Germinal center (tissue), 1 donor: Measurements from ENCODE around the gene DRAXIN.

Source experiments
- DNase-seq: peaks from one replicate; pipeline ENCODE4 v3.0.0; 2012; ENCODE audit warnings: mixed read lengths, low spot score

The DRAXIN gene

DNA sequence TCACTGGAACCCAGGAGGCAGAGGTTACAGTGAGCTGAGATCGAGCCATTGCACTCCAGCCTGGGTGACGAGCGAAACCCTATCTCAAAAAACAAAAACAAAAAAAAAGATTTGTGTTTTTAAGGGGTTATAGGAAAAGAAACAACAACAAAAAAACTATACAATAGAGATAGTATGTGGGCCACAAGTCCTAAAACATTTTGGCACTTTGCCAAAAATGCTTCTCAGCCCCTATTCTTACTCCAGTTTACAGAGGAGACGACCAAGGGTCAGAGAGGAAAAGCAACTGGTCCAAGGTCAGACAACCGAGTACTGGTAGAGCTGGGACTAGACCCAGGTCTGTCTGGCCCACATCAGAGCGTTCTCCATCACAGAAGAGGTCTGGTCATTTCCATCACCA, 33.9 kb upstream of the DRAXIN start:
- no peak for DNase-seq

DNA sequence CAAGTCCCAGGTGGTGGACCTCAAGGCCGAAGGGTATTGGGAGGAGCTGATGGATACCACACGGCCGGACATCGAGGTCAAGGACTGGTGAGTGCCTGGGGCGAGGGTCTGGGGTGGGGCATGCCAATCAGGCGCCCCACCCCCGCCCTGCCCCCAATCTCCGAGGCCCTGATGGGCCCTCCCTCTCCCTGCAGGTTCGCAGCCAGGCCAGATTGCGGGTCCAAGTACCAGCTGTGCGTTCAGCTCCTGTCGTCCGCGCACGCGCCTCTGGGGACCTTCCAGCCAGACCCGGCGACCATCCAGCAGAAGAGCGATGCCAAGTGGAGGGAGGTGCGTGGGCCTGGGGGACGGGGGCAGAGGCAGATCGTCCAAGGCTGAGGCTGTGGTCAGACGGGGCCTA, 33.0 kb upstream of the DRAXIN start:
- no peak for DNase-seq

DNA sequence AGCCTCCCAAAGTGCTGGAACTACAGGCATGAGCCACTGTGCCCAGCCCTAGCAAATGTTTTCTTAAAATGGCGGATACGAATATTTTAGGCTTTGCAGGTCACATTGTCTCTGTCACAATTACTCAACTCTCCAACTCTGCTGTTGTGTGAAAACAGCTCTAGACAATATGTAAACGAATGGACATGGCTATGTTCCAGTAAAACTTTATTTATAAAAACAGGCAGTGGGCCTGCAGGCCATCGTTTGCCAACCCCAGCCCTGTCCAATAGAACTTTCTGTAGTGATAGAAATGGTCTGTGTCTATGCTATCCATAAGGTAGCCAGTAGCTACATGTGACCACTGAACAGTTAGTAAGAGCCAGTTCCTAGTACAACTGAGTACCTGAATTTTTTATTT, 31.8 kb upstream of the DRAXIN start:
- DNase-seq: no peak

DNA sequence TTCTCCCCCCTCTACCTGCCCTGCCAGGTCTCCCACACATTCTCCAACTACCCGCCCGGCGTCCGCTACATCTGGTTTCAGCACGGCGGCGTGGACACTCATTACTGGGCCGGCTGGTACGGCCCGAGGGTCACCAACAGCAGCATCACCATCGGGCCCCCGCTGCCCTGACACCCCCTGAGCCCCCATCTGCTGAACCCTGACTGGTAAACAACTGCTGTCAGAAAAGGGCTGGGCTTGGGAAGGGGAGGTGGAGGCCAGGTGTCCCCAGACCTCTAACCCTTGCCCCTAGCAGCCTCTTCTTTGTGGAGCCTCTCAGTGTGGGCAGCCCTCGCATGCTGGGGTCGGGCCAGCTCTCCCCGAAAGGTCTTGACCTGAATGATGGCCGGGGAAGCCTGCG, 30.4 kb upstream of the DRAXIN start:
- no peak for DNase-seq

DNA sequence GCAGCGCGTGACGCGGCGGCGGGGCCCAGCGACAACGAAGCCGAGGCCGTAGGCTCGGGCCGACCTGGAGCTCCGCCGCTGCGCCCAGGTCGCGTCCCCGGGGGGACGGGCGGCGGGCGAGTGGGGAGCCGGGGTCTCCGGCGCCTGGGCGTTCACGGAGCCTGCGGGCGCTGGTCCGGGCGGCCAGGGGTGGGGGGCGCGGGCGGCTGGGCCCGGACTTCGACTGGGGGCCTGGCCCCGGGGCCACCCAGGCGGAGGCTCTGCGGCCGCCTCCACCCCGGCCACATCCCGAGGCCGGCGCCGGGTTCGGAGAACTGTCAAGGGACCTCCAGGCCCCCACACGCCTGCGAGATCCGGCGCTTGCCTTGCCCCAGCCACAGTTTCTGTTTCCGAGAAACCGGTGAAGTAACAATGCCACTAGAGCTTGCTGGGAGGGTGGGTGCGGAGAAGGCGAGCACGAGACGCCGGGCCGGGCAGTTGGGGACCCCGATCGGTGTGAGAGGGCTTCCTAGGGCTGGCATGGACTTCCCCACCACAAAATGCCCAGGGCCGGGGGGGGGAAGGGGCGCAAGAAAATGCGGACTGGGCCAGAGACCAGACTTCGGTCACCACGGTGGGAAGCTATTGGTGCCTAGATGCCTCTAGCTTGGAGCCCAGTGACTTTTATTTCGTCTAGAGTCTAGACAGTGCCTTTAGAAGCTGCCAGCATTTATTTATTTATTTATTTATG, 27.0 kb upstream of the DRAXIN start:
- peak; percentile 49 for DNase-seq

DNA sequence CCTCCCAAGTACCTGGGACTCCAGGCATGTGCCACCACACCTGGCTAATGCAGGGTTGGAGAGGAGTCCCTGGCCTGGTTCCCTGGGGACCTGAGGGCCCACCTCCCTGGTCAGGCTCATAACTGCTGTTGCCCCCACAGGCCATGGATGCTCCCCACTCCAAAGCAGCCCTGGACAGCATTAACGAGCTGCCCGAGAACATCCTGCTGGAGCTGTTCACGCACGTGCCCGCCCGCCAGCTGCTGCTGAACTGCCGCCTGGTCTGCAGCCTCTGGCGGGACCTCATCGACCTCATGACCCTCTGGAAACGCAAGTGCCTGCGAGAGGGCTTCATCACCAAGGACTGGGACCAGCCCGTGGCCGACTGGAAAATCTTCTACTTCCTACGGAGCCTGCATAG, 23.0 kb upstream of the DRAXIN start:
- no peak for DNase-seq

DNA sequence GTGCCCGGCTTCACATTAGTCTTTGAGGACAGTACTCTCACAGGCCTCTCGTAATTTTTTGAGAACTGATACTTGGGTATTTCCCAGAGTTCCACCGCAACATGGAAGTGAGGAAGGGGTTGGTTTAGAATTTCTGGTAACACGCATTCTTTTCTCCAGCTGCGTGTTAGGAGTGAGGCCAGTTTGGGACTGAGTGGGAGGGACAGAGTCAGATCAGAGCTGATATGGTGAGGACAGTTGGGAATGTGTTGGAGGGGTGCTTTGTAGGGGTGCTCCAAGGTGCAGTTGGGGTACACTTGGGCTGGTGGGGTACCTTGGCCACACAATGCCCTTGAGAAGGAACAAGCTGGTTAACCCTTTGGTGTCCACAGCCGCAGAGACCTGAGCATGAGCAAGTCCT, 20.8 kb upstream of the DRAXIN start:
- DNase-seq: no peak

DNA sequence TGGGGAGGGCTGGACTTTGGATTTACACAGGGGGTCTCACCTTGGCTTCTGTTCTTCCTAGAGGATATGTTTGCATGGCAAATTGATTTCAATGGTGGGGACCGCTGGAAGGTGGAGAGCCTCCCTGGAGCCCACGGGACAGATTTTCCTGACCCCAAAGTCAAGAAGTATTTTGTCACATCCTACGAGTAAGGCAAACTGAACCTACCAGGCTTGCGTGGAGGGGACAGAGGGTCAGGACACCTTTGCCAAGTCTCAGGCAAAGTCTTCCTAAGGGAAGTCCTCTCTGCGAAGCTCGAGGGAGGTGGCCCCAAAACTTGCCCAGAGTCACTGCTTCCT, 20.3 kb upstream of the DRAXIN start:
- DNase-seq: no peak

DNA sequence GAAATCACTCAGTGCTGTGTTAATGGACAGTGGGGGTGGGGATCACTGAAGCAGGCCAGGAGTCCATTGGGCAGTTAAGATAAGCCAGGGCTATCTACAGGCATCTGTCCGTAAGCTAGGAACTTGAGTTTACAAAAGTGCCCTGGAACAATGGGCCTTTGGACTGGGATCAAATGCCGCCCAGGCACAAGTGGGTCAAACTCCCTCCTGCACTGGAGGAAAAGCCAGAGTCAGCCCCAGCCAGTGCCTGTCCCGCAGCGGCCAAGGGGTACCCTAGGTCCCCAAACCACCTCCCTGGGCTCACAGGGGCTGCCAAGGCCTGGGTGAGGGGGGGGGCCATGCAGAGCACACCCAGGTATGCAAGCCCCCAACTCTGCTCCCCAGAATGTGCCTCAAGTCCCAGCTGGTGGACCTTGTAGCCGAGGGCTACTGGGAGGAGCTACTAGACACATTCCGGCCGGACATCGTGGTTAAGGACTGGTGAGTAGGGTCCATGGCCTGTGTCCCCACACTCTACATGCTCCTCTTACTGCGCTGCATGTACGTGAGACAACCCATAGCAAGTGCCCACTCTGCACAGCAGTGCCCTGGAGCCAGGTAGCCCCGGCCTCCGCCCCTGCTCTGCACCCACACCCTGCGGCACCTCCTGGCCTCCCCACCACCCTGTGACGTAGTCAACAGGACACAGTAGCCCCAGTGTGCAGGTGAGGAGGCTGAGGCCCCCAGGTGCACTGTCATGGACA, 19.8 kb upstream of the DRAXIN start:
- no peak for DNase-seq

DNA sequence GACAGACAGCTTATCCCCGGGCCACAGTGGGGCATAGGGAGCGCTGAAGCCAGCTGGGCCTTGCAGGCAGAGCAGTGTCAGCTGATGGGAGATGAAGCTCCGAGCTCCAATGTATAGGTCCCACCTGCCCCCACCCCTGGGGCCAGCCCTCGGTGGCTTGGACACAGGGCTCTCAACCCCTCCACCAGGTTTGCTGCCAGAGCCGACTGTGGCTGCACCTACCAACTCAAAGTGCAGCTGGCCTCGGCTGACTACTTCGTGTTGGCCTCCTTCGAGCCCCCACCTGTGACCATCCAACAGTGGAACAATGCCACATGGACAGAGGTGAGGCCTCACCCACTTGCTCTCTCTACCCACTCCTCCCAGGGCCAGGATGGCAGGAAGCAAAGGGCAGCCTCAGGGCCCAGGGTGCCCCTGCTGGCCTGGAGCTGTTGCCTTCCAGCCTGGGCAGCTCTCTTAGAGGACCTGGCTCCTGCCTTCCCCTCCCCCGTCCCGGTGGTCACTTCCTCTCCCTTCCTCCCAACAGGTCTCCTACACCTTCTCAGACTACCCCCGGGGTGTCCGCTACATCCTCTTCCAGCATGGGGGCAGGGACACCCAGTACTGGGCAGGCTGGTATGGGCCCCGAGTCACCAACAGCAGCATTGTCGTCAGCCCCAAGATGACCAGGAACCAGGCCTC, 18.3 kb upstream of the DRAXIN start:
- no peak for DNase-seq

DNA sequence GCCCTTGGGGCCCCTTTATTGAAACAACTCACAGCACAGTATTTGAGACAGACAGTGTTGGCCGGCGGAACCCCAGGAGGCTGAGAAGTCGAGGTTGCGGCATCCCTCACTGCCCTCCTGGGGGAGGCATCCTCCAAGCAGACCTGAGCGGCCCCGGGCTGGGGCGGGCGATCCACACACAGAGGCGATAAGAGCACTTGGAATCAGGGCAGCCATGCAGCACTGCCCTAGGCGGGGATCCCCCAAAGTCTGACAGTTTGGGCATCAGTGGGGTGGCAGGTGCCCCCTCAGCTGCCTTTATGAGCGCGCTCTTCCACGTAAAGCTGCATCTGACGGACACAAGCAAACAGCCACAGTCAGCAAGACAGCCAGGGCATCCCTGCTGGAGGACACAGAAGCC, 17.0 kb upstream of the DRAXIN start:
- DNase-seq: no peak

DNA sequence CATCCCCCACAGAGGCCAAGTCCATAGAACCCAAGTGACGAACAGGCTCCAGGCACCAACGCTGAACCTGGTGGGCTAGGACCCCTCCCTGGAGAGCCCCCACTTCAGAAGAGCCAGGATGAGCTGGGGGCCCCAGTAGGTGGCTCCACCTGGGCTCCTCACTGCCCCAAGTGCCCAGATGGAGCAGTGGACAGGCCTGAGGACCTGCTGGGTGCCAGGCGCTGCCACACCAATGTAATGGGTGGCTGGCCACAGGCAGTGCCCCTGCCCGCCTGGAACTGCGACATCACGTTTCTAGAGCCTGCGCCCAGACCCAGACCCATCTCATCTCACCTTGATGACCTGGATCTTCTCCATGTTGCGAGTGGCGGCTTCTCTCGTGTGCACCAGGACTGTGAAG, 16.2 kb upstream of the DRAXIN start:
- DNase-seq: no peak

DNA sequence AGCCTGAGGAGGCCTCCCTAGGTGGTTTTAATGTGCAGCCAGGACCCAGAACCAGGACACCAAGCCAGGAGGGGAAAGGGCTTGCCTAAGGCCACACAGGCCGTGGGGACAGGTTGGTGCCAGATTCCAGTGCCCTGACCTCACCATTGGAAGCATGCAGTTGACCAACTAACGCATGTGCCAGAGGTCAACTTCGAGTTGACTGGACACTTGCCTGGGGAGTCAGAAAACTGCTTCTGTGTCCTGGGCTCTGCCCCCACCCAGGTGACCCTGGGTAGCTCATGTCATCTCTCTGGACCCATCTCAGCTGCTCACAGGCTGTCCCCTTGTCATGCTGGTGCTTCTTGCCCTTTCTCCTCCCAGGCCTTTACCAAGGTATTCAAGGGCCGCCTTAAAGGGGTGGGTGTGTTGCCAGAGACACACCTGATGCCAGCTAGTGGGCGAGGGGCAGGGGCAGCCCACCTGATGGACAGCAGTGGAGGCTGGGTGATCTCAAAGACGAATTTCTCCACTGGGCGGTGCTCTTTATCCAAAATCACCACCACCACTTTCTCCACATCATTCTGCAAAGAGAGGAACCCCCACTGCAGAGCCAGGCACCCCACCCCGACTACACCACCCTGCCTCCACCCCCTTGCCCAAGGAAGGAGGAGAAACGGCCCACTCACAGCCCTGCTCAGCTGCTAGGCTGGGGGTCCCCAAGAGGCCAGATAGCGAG, 15.0 kb upstream of the DRAXIN start:
- no peak for DNase-seq

DNA sequence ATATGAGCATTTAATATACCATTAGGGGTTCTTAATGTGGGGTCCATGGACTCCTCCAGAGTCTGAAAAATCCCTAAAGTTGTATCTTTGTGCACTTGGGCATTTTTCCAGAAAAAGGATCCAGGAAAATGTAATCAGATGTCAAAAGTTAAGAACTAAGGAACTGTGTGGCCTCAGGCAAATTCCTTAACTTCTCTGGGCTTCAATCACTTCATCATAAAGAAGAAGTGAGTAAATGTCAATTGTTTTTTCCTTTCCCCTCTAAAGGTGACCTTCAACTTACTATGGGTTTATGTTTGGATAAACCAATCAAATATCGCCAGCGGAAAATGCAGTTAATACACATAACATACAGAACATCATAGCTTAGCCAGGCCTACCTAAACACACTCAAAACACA, 13.1 kb upstream of the DRAXIN start:
- DNase-seq: no peak

DNA sequence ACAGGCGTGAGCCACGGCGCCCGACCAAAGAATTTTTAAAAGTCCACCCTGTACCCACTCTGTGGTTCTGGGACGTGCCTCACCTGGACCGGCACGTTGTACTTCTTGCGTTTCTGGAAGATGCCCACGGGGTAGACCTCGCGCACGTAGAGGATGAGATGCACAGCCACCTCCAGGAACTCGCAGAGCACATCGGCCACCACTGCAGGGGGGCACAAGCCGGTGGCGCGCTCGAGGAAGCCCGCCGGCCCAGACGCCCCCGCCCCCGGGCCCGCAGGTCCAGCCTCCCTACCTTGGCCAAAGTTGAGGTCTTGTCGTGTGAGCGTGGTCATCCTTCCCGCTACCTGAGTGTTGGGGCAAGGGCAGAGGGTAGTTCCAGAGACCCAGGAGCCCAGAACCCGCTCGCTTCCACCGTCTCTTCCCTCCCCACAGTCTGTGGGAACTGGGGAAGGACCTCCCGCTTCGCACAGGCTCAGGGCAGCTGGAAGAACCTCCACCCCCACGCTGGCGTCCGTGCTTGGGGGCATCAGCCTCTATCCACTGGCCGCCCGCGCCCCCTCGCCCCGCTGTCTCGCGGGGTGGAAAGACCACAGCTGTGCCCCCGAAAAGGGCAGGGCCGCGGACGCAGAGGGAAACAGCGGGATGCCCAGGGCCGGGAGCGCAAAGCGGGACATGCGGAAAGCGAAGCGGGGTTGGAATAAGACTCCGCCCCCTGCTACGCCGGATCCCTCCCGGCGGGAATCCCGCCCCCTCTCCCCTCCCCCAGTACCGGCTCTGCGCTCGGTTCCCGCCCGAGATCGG, 11.0 kb upstream of the DRAXIN start:
- DNase-seq: no peak

DNA sequence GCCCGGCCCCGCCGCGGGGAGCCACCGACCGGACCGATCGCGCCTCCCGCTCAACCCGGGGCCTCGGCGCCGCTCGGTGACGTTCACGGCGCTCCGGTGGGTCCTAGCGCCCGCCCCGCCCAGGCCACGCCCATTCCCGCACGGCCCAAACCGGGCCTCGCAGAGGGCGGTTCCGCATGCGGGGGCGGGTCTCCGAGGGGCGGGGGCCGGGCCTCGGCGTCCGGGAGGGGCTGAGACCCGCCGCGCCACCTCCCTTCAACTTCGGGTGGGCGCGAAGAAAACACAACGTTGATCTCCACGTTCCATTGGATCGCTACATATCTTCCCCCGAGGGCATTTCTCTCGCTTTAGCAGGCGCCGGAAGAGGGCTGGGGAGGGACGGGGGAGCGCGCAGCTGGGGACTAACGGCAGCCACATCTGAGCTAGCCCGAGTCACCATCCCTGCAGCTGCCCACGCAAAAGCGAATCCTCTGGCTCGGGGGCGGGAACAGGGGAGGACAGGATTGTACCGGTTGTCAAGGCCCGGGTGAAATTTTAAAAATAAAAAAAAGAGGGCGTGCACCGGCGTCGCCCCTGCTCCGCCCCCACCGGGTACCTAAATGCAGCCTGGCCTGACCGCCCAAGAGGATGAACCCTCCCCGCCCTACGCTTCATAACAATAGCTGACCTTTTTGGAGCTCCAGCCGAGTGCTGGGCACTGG, 10.3 kb upstream of the DRAXIN start, which contains the start of gene MAD2L2:
Gene MAD2L2, minus strand, starts transcription at position 78 of the 701 bp plus-strand sequence. CDS start 547 bp downstream, outside the sequence.
- DNase-seq: peak; percentile 94

DNA sequence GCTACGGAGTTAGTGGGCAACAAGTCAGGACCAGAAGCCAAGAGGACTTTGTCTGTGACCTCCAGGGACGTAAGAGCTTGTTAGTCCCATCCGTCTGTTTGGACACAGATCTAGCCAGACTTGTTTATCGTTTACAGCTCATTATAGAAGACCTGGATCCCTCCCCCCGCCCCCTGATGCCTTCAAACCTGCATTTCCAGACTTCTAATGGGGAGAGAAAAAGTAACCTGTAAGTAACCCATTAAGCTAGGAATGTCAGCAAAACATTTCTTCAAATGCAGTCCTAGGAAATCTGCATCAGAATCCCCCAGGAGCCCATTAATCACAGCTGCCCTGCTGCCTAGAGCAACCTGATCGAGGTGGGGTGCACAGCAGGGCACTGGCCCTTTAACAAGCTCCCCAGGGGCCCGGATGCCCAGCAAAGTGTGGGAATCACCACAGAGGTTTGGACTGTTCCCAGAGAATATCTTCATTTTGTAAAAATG, 9.2 kb upstream of the DRAXIN start:
- no peak for DNase-seq

DNA sequence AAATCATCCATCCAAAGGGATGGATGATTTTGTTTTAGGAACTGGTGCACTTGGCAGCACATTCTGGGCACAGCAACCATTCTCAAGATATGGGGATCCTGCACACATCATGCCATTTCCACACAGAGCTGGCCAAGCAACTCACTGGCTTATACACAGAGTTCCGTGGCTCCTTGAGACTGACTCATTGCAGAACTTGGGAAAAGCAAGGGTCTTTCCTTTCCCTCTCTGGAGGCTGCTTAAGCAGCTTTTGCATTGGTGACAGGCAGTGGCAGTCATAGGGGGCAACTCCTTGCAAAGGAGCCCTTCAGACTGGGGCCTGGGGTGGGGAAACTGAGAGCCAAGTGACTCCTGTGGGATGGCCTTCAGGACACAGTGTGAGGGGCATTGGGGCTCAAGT, 8.7 kb upstream of the DRAXIN start:
- DNase-seq: no peak

DNA sequence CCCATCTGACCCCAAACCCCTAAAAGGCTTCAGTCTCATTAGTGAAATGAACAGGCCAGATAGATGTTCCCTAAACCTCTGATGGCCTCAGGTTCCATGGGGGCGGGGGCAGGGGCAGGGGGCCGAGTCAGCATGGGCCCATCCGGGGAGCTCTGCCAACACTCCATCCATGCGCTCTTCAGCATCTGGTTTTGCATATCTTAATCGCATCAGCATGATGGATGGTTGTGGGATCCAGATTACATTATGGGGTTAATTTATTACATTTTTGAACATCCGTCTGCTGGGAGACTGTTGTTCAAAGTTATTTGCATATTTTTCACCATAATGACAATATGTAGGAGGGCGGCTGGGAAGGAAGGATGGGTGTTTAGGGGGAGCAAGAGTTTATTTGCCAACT, 7.4 kb upstream of the DRAXIN start:
- no peak for DNase-seq

DNA sequence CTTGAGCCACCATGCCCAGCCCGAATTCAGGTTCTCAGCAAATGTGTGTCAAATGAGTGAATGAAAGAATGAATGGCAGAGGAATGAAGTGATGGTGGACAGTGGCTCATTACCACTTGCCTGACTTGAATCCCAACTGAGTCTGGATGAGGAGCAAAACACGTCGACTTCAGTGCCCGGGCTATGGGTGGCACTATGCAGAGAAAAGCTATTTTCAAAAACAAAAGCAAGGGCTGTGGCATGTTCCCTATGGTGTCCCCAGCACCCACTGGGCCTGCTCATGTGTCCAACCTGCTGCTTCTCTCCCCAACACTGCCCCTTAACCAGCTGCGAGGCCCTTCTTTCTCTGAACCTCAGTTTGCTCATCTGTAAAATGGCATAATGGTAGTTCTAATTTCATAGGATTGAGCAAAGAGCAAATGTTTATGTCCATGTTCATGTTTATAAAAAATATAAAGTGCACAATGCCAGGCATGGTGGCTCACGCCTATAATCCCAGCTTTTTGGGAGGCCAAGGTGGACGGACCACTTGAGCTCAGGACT, 6.2 kb upstream of the DRAXIN start:
- no peak for DNase-seq

DNA sequence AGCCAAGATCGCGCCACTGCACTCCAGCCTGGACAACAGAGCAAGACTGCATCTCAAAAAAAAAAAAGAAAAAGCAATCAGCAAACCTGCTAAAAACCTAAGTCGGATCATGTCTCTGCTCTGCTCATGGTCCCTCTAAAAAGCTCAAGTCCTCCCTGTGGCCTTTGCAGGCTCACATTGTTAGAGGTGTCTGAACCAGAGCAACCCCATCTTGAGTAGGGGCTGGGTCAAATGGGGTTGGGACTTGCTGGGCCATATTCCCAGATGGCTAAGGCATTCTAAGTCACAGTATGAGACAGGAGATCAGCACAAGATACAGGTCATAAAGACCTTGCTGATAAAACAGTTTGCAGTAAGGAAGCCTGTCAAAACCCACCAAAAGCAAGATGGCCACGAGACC, 3.0 kb upstream of the DRAXIN start:
- DNase-seq: no peak
